SH-SY5Y (cell line): ENCODE results near the gene SLC22A6.

Experiments used
- GATA2 ChIP-seq: IDR thresholded peaks from 2 replicates; pipeline ENCODE4 v1.6.1; 2011; ENCODE audit warnings: mild to moderate bottlenecking, low read depth, low read length
- GATA3 ChIP-seq: IDR thresholded peaks from 2 replicates; pipeline ENCODE4 v1.6.1; 2011; ENCODE audit warnings: low read depth, mild to moderate bottlenecking, low read length, moderate library complexity

SLC22A6 gene

DNA sequence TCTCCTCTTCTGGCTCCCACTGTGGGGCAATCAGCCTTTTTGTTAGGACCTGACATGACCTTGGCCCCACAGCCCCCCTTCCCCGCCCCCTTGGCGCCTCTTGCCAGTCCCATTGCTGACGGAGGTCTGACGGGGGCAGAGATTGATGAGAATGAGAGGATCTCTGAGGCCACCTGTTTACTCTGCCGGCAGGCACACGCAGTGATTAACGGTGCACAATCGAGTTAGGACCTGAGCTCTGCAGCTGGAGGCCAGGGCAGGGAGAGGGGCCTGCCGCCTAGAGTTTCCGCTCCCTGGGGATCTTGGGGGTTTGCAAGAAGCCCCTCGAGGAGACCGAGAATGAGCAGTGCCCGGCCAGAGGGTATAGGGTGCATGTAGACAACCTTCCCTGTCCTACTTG lies 56.8 kb downstream of the SLC22A6 start:
- no peak for TF ChIP-seq GATA3
- no peak for TF ChIP-seq GATA2

- no peak for TF ChIP-seq GATA3
- no peak for TF ChIP-seq GATA2
Observed at GRCh38 chr11:62926680-62927455, 57.9 kb downstream of the SLC22A6 start.
